GM21528 (cell line): ENCODE results near the gene KAT2B.
A peak's percentile ranks its signal among the peaks of the same experiment; 100 is the strongest.

ENCODE experiments used
- ATAC-seq: cut with Tn5 transposase; IDR thresholded peaks from one replicate; pipeline ENCODE4 v1.9.1; 2021; ENCODE audit warnings: mild to moderate bottlenecking, moderate library complexity; ENCODE audit not compliant: unreplicated experiment, low FRiP score

The KAT2B gene

GRCh38 chr3:20083953-20084352 is 43.7 kb downstream of the KAT2B start:
- ATAC-seq, result no peak

GRCh38 chr3:20091331-20092047 is 51.2 kb downstream of the KAT2B start:
- no peak for ATAC-seq

- no peak for ATAC-seq
Observed at GRCh38 chr3:20095470-20095869, 55.2 kb downstream of the KAT2B start.

- no peak for ATAC-seq
Observed at GRCh38 chr3:20096135-20096685, 56.0 kb downstream of the KAT2B start.

GRCh38 chr3:20097015-20097414 is 56.8 kb downstream of the KAT2B start:
- no peak for ATAC-seq

- no peak for ATAC-seq
Observed at GRCh38 chr3:20099060-20099459, 58.8 kb downstream of the KAT2B start.

GRCh38 chr3:20100151-20100550 is 59.9 kb downstream of the KAT2B start:
- no peak for ATAC-seq

- no peak for ATAC-seq
Observed at GRCh38 chr3:20101041-20101440, 60.8 kb downstream of the KAT2B start.

GRCh38 chr3:20103731-20104130 is 63.5 kb downstream of the KAT2B start:
- peak; percentile 17 for ATAC-seq

- ATAC-seq, result peak; percentile 62
Observed at GRCh38 chr3:20104167-20104661, 64.0 kb downstream of the KAT2B start.

- ATAC-seq, result no peak
Observed at GRCh38 chr3:20105513-20106280, 65.5 kb downstream of the KAT2B start.

GRCh38 chr3:20107722-20108121 is 67.5 kb downstream of the KAT2B start:
- no peak for ATAC-seq

- ATAC-seq, result no peak
Observed at GRCh38 chr3:20108869-20109268, 68.6 kb downstream of the KAT2B start.

GRCh38 chr3:20110826-20111225 is 70.6 kb downstream of the KAT2B start:
- no peak for ATAC-seq

- ATAC-seq, result no peak
Observed at GRCh38 chr3:20111836-20112235, 71.6 kb downstream of the KAT2B start.

- ATAC-seq, result no peak
Observed at GRCh38 chr3:20121088-20121487, 80.8 kb downstream of the KAT2B start.

- ATAC-seq, result no peak
Observed at GRCh38 chr3:20123131-20123652, 82.9 kb downstream of the KAT2B start.

GRCh38 chr3:20125289-20125688 is 85.0 kb downstream of the KAT2B start:
- ATAC-seq, result no peak

- ATAC-seq, result peak; percentile 99
Observed at GRCh38 chr3:20125897-20126296, 85.7 kb downstream of the KAT2B start.

GRCh38 chr3:20128358-20128757 is 88.1 kb downstream of the KAT2B start:
- ATAC-seq, result no peak

GRCh38 chr3:20130106-20130505 is 89.9 kb downstream of the KAT2B start:
- ATAC-seq, result no peak
